ENCODE measurements around the gene HCST.
"Not testable (repeated sequence)": the region's sequence is repeated elsewhere in the genome, so short reads cannot be mapped to it uniquely, and the experiment has no call there.

HCST gene

GRCh38 chr19:35901854-35902661, at the start of gene HCST:
TSS of gene HCST (plus strand) at chr19:35902529. CDS start at chr19:35902594, 65 bp downstream.
- DNase-seq: no peak

DNA sequence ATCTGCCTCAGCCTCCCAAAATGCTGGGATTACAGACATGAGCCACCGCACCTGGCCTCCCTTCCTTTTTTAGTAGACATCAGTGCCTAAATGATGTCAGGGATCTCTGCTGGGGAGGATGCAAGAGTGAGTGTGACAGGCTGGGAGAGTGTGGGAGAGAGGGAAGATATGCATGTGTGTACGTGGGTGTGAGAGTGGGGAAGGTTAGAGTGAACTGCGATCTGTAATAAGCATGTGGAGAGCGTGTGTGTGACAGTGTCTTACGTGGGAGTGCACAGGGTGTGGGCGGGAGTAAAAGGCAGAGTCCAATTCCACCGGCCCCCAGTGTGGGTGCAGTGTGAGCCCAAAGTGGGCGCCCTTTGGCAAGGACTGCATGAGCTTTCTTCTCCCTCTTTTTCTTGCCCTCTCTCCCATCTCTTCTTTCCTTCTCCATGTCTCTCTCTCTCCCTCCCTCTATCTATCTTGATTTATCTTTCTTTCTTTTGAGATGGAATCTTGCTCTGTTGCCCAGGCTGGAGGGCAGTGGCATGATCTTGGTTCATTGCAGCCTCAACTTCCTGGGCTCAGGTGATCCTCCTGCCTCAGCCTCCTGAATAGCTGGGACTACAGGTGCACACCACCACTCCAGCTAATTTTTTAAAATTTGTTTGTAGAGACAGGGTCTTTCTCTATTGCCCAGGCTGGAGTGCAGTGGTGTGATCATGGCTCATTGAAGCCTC, 49.1 kb upstream of the HCST start:
- no peak for DNase-seq

- peak; percentile 36 for DNase-seq
Observed at GRCh38 chr19:35856546-35857149, 45.7 kb upstream of the HCST start, which contains the start of gene KIRREL2. TSS of gene KIRREL2 (plus strand) at chr19:35856911. CDS start at chr19:35857120, 209 bp downstream.

DNA sequence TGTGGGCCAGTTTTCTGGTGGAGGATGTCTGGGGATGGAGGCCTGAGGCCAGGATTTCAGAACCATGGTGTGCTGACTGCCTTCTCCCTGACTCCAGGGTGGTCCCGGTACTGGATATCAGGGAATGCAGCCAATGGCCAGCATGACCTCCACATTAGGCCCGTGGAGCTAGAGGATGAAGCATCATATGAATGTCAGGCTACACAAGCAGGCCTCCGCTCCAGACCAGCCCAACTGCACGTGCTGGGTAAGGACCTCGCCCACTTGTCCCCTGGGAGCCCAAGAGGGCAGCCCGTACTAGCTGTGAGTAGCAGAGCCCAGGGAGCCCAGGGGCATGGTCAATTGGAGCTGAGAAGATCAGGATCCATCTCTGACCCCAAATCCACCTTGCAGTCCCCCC, 44.0 kb upstream of the HCST start:
- no peak for DNase-seq

- DNase-seq: no peak
Observed at GRCh38 chr19:35859414-35859813, 42.9 kb upstream of the HCST start.

DNA sequence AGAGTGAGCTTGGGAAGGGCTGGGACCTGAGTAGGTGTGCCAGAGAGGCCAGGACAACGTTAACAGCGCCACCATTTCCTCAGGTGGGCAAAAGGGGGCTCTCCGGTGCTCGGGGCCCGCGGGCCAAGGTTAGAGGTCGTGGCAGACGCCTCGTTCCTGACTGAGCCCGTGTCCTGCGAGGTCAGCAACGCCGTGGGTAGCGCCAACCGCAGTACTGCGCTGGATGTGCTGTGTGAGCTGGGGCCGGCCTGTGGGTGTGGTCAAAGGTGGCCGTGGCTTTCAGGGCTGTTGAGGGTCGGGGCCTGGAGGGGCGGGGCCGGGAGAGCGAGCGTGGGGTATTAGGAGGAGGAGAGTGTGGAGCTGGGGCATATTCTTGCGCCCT, 41.9 kb upstream of the HCST start:
- no peak for DNase-seq

- DNase-seq: no peak
Observed at GRCh38 chr19:35860818-35861639, 41.3 kb upstream of the HCST start.

DNA sequence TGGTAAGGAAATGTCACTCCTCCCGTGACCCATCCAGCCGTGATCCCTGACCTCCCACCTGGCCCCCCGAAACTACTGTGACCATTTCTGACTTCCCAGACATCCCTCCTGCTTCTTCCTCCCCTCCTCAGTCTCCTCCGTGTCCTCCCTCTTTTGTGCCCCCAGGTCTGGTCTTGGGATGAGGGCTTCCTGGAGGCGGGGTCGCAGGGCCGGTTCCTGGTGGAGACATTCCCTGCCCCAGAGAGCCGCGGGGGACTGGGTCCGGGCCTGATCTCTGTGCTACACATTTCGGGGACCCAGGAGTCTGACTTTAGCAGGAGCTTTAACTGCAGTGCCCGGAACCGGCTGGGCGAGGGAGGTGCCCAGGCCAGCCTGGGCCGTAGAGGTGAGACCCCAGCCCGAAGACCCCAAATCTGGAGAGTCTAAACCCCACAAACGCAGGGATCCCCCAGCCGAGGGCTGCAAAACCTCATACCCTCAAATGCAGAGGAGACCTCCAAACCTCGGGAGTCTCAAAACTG, 40.6 kb upstream of the HCST start:
- DNase-seq: no peak

DNA sequence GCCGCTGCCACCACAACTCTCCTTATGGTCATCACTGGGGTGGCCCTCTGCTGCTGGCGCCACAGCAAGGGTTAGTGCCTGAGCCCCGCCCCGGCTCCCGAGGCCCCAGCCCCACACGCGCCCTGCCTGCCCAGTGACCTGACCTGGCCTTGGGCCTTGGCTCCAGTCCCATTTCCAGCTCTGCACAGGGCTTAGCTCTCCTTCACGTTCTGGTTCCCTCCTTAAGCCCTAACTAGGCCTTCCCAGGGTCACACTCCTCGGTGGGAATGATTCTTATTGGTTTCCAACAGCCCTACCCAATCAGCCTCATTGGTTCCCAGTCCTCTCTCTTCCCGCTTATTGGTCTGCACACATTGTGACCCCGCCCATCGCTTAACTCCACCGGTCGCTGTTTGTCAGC, 39.8 kb upstream of the HCST start:
- DNase-seq: no peak

- no peak for DNase-seq
Observed at GRCh38 chr19:35863018-35863417, 39.3 kb upstream of the HCST start.

DNA sequence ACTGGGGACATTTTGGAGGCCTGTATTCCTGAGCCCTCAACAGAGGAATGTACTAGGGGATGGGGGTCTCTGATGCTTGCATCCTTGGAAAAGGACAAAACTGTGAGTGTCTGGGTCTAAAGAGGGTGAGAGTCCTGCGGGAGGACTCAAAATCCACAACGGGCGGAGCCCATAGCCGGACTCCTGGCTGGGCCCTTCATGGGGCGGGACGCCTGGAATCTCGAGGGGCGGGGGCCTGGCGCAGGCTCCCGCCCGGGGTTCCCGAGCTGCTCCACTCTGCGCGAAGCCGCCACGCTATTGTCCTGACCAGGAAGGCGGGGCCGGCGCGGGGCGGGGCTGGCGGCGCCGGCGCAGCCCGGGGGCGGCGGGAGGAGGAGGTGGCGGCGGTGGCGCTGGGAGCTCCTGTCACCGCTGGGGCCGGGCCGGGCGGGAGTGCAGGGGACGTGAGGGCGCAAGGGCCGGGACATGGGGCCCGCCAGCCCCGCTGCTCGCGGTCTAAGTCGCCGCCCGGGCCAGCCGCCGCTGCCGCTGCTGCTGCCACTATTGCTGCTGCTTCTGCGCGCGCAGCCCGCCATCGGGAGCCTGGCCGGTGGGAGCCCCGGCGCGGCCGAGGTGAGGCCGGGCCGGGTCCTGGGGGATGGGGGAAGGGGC, 34.0 kb upstream of the HCST start, which contains the start of gene APLP1:
TSS of gene APLP1 (plus strand) at position 403 of the 651 bp plus-strand sequence. CDS start at position 466, 63 bp downstream.
- DNase-seq: peak; percentile 73

- no peak for DNase-seq
Observed at GRCh38 chr19:35868823-35869326, 33.5 kb upstream of the HCST start.

- peak; percentile 52 for DNase-seq
Observed at GRCh38 chr19:35869327-35870123, 32.8 kb upstream of the HCST start.

DNA sequence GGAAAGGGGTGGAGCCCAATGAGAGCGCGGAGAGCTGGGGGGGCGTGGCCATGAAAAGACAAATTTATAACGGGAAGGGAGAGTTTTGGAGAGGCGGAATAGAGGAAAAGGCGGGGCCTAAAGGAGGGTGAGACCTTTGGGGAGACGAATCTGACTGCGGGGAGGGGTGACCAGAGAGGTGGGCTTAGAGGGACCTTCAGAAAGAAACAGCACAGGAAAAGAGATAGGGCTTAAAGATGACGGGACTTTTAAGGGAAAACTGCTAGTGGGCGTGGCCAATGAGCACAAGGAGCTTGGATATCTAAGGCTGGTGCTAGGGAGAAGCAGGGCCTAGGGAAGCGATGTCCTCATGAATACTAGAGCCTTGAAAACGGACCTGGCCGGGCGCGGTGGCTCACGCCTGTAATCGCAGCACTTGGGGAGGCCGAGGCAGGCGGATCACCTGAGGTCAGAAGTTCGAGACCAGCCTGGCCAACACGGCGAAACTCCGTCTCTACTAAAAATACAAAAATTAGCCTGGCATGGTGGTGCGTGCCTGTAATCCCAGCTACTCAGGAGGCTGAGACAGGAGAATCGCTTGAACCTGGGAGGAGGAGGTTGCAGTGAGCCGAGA, 32.1 kb upstream of the HCST start:
- DNase-seq: not testable (repeated sequence)

GRCh38 chr19:35870798-35871197, 31.5 kb upstream of the HCST start:
- no peak for DNase-seq

- DNase-seq: no peak
Observed at GRCh38 chr19:35871611-35872010, 30.7 kb upstream of the HCST start.

DNA sequence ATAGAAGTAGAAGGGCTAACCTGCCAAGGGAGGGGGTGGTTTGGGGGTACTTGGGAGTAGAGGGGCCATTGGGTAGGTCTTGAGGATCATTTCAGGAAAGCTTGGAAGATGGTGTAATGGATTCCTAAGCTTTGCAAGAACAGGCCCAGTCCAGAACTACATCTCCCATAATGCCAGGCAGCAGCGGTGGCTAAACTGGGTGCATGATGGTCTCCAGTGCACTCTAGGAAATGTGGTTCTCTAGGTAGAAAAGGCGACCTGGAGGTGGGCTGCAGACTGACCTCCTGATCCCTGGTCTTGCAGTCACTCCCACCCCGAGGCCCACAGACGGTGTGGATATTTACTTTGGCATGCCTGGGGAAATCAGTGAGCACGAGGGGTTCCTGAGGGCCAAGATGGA, 30.1 kb upstream of the HCST start:
- DNase-seq: no peak

- no peak for DNase-seq
Observed at GRCh38 chr19:35874392-35874930, 27.9 kb upstream of the HCST start.

DNA sequence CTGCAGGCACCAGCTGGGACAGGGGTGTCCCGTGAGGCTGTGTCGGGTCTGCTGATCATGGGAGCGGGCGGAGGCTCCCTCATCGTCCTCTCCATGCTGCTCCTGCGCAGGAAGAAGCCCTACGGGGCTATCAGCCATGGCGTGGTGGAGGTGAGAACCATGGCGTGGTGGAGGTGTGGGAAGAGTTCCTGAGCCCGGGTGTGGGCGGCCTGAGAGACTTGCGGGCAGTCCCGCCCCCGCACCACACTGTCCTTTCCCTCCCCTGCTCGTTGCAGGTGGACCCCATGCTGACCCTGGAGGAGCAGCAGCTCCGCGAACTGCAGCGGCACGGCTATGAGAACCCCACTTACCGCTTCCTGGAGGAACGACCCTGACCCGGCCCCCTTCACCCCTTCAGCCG, 23.3 kb upstream of the HCST start:
- DNase-seq: no peak

DNA sequence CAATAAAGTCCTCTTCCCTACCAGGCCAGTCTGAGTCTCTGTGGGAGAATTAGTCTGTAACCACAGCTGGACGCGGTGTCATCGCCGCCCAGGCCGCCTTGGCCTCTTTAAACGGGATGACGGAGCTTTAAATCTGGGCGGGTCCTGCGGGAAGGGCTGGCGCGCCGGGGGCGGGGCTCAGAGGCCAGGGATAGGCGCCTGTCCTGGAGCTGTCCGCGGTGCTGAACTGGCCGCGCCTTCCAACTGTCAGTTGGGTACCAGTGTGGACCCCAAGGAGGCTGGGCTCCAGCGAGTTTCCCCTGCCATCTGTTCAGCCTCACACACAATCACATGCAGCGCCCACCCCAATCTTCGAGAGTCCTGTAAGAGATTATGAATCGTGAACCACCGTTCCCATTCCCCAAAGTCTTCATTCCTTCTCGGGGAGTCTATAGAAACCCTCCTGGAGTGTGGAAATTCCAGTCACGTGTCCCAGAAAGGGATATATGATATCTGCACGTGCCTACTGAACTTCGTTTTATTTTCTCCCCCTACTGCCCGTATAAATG, 22.5 kb upstream of the HCST start:
- peak; percentile 90 for DNase-seq

Measured in right hindlimb (tissue), 1 donor.